KOPT-K1 (cell line): ENCODE measurements around the gene STARD13.

ENCODE experiments used
- H3K27ac ChIP-seq: fragments of 200-600 bp; sonication (generic); 2 replicates; pipeline ENCODE4 v1.5.1; 2016; ENCODE audit warnings: antibody characterized with exemption, mild to moderate bottlenecking, low read depth, low read length; ENCODE audit not compliant: poor library complexity, severe bottlenecking
- H3K36me3 ChIP-seq: fragments of 200-600 bp; sonication (generic); 2 replicates; pipeline ENCODE4 v1.5.1; 2017; ENCODE audit warnings: antibody characterized with exemption, mild to moderate bottlenecking, low read length, moderate library complexity; ENCODE audit not compliant: insufficient read depth
- H3K9me3 ChIP-seq: fragments of 200-600 bp; sonication (generic); 2 replicates; pipeline ENCODE4 v1.5.1; 2017; ENCODE audit warnings: antibody characterized with exemption, low read length, mild to moderate bottlenecking; ENCODE audit not compliant: insufficient read depth, poor library complexity, severe bottlenecking

Gene STARD13

GRCh38 chr13:33285420-33286124 lies at the start of gene STARD13:
Gene STARD13 (minus strand): TSS chr13:33285755. CDS start chr13:33285638, 117 bp downstream.
- Histone ChIP-seq H3K36me3 (no peaks in the 10 kb centered on the region), H3K9me3 (peaks cover 8% of the 10 kb centered on the region), H3K27ac (no peak within 1 kb of the TSS)

- H3K9me3 ChIP-seq = no peaks in the 10 kb centered on the region
- no peak overlapping the region for H3K27ac ChIP-seq
- no peaks in the 10 kb centered on the region for H3K36me3 ChIP-seq
Measured at GRCh38 chr13:33334831-33335230, 49.3 kb upstream of the STARD13 start.

DNA sequence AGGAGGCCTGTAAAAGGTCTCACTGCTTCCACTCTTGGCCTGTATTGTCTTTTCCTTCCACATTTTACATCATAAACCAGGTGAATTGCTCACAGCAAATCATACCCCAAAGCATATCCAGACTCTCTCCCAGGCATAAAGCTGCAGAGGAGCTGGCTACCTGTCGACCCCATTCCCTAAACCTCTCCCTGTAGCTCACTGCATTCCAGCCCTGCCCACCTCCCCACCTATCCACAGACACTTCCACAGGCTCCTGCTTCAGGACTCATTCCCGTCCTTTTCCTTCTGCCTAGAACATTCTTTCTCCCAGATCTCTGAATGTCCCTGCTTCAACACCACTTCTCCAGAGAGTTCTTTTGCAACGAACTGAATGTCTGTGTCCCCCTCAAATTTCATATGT lies 46.4 kb upstream of the STARD13 start:
- no peaks in the 10 kb centered on the region for H3K36me3 ChIP-seq
- no peaks in the 10 kb centered on the region for H3K9me3 ChIP-seq
- no peak overlapping the region for H3K27ac ChIP-seq

GRCh38 chr13:33330483-33330882 lies 44.9 kb upstream of the STARD13 start:
- H3K36me3 ChIP-seq = no peaks in the 10 kb centered on the region
- H3K9me3 ChIP-seq = no peaks in the 10 kb centered on the region
- H3K27ac ChIP-seq = no peak overlapping the region

DNA sequence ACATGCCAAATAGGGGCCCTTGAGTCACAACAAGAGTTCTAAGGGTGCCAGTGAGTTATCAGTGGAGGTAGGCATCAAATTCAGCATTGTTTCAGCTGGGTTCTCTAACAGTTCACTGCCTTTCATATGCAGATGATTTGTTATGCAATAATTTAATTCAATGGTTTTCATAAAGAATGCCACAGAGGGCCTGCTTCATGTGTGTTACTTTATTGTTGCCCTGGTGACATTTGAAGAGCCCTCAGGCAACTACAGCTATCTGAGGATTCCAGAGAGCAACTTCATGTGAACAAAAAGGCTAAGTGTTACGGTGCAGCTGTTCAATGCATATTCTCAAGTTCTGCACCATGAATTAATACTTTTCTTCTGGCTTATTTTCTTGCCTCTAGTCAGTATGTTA lies 43.1 kb upstream of the STARD13 start:
- Histone ChIP-seq H3K36me3 (no peaks in the 10 kb centered on the region), H3K27ac (no peak overlapping the region), H3K9me3 (no peaks in the 10 kb centered on the region)

DNA sequence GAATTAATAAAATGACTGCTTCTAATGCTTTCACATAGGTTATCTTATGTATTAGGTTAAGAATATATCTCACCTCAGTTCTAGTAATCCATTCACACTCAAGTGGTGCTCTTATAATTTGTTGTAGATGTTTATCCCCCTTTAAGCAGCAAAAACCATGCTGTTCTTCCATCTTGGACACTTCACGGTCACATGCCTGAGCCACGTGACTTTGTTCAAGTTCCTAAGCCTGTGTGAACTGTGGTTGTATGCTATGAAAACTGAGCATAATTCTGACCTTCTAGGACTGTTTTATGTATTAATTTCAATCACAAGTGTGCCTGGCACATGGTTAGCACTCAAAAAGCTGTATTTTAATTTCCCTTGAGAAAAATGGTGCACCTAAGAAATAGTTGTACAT lies 41.2 kb upstream of the STARD13 start:
- no peaks in the 10 kb centered on the region for H3K9me3 ChIP-seq
- H3K36me3 ChIP-seq = no peaks in the 10 kb centered on the region
- no peak overlapping the region for H3K27ac ChIP-seq

- H3K36me3 ChIP-seq = no peaks in the 10 kb centered on the region
- H3K27ac ChIP-seq = no peak overlapping the region
- no peaks in the 10 kb centered on the region for H3K9me3 ChIP-seq
Measured at GRCh38 chr13:33326246-33326645, 40.7 kb upstream of the STARD13 start.

DNA sequence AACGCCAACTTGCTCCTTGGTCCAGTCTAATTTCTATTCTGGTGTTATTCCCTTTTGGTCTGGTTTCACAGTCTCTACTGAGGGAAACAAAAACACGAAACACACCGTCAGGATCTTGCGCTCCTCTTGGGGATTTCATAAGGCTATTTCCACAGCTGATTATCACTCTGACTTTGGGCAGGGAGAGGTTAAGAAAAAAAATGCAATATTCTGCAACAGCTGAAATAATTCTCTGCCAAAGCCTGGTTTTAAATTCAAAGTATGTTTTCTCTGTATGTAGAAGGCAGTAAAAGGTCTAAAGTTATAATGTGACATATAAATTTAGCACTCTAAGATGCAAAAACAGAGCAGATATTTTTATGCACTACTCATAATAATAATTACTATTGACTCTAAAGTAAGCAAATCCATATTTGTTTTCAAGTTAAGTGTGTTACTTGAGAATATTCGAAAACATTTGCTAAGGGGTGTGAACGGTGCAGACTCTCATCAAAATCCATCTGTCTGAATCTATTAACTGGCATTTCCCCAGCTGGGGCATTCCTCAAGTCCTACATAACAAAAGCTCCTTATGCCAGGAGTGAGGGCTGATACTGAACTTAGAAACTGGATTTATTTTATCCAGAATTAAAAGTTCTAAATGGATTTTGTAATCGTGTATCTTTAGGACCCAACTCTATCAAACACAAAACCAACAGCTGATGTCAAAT lies 38.4 kb upstream of the STARD13 start:
- no peaks in the 10 kb centered on the region for H3K36me3 ChIP-seq
- H3K9me3 ChIP-seq = no peaks in the 10 kb centered on the region
- H3K27ac ChIP-seq = no peak overlapping the region

GRCh38 chr13:33322965-33323668 lies 37.6 kb upstream of the STARD13 start:
- no peaks in the 10 kb centered on the region for H3K36me3 ChIP-seq
- no peak overlapping the region for H3K27ac ChIP-seq
- no peaks in the 10 kb centered on the region for H3K9me3 ChIP-seq

DNA sequence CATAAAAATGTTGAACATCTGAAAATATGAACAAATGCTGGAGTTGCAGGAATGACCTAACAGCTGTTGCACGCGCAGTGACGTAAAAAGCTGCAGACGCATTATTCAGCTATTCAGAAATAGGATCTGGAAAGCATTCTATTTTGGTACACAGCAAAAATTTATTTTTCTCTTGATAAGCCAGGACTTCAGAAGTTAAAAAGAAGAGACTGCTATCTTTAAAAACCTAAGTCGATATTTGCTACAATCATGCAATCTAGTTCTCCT lies 36.9 kb upstream of the STARD13 start:
- no peaks in the 10 kb centered on the region for H3K9me3 ChIP-seq
- H3K27ac ChIP-seq = no peak overlapping the region
- no peaks in the 10 kb centered on the region for H3K36me3 ChIP-seq

GRCh38 chr13:33321686-33322542 lies 36.4 kb upstream of the STARD13 start:
- Histone ChIP-seq H3K9me3 (no peaks in the 10 kb centered on the region), H3K36me3 (no peaks in the 10 kb centered on the region), H3K27ac (no peak overlapping the region)

GRCh38 chr13:33319859-33320258 lies 34.3 kb upstream of the STARD13 start:
- Histone ChIP-seq H3K9me3 (no peaks in the 10 kb centered on the region), H3K36me3 (no peaks in the 10 kb centered on the region), H3K27ac (no peak overlapping the region)

GRCh38 chr13:33318744-33319143 lies 33.2 kb upstream of the STARD13 start:
- Histone ChIP-seq H3K27ac (no peak overlapping the region), H3K36me3 (no peaks in the 10 kb centered on the region), H3K9me3 (no peaks in the 10 kb centered on the region)

GRCh38 chr13:33318037-33318436 lies 32.5 kb upstream of the STARD13 start:
- Histone ChIP-seq H3K27ac (no peak overlapping the region), H3K36me3 (no peaks in the 10 kb centered on the region), H3K9me3 (no peaks in the 10 kb centered on the region)

DNA sequence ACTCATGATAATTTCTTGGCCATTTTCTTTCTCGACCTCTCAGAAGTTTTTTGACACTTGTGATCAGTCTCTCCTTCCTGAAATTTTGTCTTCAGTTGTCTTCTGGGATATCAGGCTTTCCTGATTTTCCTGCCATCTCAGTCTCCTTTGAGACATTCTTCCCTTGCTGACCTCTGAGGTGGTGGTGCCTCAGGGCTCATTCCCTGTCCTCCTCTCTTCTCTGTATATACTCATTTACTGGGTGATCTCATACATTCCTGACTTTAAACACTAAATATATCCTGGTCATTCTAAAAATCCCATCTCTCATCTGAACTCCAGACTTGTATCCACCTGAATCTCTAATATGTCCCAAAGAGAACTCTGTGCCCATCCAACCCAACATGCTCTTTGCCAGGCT lies 31.3 kb upstream of the STARD13 start:
- no peak overlapping the region for H3K27ac ChIP-seq
- H3K9me3 ChIP-seq = no peaks in the 10 kb centered on the region
- no peaks in the 10 kb centered on the region for H3K36me3 ChIP-seq
